Measurements from ENCODE around the gene JPH2.
A peak's percentile ranks its signal among the peaks of the same experiment; 100 is the strongest.

JPH2 gene

GRCh38 chr20:44102582-44102981 lies 84.4 kb downstream of the JPH2 start:
- DNase-seq (ENCODE audit: low read depth in 2 of 2), result no peak

GRCh38 chr20:44099832-44100231 lies 87.2 kb downstream of the JPH2 start:
- DNase-seq (ENCODE audit: low read depth in 2 of 2), result no peak

- DNase-seq (ENCODE audit: low read depth in 2 of 2), result no peak
Observed at GRCh38 chr20:44098657-44099056, 88.3 kb downstream of the JPH2 start.

- DNase-seq (ENCODE audit: low read depth in 2 of 2), result no peak
Observed at GRCh38 chr20:44098256-44098630, 88.7 kb downstream of the JPH2 start.

GRCh38 chr20:44097521-44098255 lies 89.3 kb downstream of the JPH2 start:
- DNase-seq (ENCODE audit: low read depth in 2 of 2), result no peak

- DNase-seq (ENCODE audit: low read depth in 2 of 2), result no peak
Observed at GRCh38 chr20:44095831-44096230, 91.2 kb downstream of the JPH2 start.

GRCh38 chr20:44093249-44093582 lies 93.8 kb downstream of the JPH2 start:
- no peak for DNase-seq (ENCODE audit: low read depth in 2 of 2)

GRCh38 chr20:44092551-44093248 lies 94.3 kb downstream of the JPH2 start:
- DNase-seq (ENCODE audit: low read depth in 2 of 2), result no peak

GRCh38 chr20:44091026-44091425 lies 96.0 kb downstream of the JPH2 start:
- DNase-seq (ENCODE audit: low read depth in 2 of 2), result no peak

GRCh38 chr20:44089987-44090674 lies 96.9 kb downstream of the JPH2 start:
- DNase-seq (ENCODE audit: low read depth in 2 of 2), result no peak

GRCh38 chr20:44087857-44088120 lies 99.2 kb downstream of the JPH2 start:
- no peak for DNase-seq (ENCODE audit: low read depth in 2 of 2)

- no peak for DNase-seq (ENCODE audit: low read depth in 2 of 2)
Observed at GRCh38 chr20:44087051-44087856, 99.7 kb downstream of the JPH2 start.

- no peak for DNase-seq (ENCODE audit: low read depth in 2 of 2)
Observed at GRCh38 chr20:44085616-44086434, 101.2 kb downstream of the JPH2 start.

GRCh38 chr20:44084891-44085290 lies 102.1 kb downstream of the JPH2 start:
- no peak for DNase-seq (ENCODE audit: low read depth in 2 of 2)

GRCh38 chr20:44084439-44084838 lies 102.5 kb downstream of the JPH2 start:
- DNase-seq (ENCODE audit: low read depth in 2 of 2), result no peak

- DNase-seq (ENCODE audit: low read depth in 2 of 2), result no peak
Observed at GRCh38 chr20:44083220-44083933, 103.6 kb downstream of the JPH2 start.

- no peak for DNase-seq (ENCODE audit: low read depth in 2 of 2)
Observed at GRCh38 chr20:44081888-44082287, 105.1 kb downstream of the JPH2 start.

GRCh38 chr20:44081476-44081875 lies 105.5 kb downstream of the JPH2 start:
- no peak for DNase-seq (ENCODE audit: low read depth in 2 of 2)

GRCh38 chr20:44080646-44081267 lies 106.2 kb downstream of the JPH2 start:
- DNase-seq (ENCODE audit: low read depth in 2 of 2), result peak; percentile 55 to 57

GRCh38 chr20:44080064-44080463 lies 106.9 kb downstream of the JPH2 start:
- DNase-seq (ENCODE audit: low read depth in 2 of 2), result no peak
